NOMO-1 (cell line): Measurements from ENCODE around the gene ANKS4B.
A peak's percentile ranks its signal among the peaks of the same experiment; 100 is the strongest.
"Not testable (repeated sequence)": the region's sequence is repeated elsewhere in the genome, so short reads cannot be mapped to it uniquely, and the experiment has no call there.

Experiments used
- DNase-seq, 2 experiments: peaks; one replicate each; lab custom pipeline; 2025; ENCODE audit not compliant: unreplicated experiment in 2 of 2; lab: John Stamatoyannopoulos, UW

ANKS4B gene

DNA sequence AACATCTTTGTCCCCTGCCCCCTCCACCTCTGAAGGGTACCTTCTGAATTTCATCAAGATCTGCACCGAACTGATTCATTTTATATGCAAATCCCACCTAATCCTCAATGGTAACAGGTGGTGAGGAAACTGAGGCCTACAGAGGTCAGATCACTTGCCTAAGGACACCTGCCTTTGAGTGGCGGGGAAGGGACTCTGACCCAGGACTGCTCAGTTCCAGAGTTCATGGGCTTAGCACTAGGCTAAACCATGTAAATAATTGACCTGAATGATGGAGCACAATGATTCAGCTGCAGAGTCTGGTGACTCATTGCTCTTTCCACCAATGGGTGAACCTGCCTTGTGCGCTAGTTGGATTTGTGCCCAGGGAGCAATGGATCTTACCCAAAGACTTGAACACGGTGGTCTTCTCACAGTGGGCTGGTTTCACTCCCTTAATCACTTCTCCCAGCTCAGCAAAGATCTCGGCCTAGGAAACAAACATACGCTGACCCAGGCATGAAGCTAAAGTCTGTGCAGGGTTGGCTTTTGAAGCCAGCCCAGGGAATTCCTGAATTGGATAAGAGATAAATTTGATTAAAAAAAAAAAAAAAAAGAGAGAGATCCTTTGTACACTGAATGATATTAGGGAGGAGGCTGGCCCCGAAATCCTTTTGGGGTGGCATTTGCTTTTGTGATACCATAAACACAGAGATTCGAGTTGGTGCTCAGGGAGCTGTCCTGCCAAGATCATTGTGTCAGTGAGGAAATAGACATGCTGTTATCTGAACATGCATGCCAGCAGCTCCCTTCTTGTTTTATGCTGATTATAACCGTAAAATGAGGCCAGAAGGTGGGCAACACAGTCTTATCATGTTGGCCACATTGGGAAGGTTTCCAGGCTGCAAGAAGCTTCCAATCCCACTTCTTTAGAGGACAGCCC is 27.6 kb downstream of the ANKS4B start:
- DNase-seq = no peak

DNA sequence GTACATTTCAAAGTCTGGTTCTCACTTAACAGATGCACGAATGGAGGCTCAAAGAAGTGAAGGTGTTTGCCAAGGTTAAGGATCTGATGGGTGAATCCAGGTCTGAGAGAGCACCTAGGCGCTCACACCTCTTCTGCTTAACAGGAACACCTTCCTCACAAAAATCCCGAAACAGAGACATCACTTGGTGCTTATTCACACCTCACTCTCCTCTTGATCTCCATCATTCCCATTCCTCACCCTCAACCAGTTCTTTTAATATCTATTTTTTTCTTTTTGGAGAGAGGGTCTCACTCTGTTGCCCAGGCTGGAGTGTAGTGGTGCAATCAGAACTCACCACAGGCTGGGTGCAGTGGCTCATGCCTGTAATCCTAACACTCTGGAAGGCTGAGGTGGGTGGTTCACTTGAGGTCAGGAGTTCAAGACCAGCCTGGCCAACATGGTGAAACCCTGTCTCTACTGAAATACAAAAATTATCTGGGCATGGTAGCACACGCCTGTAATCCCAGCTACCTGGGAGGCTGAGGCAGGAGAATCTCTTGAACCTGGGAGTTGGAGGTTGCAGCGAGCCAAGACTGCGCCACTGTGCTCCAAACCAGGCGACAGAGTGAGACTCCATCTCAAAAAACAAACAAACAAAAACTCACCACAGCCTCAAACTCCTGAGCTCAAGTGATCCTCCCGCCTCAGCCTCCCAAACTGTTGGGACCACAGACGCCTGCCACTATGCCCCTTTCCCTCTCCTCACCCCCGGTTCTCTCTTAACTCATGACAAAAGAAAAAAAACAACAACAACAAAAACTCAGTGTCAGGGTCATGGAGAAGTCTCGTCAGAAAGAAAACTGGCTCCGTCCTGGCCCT is 29.5 kb downstream of the ANKS4B start:
- no peak for DNase-seq

DNA sequence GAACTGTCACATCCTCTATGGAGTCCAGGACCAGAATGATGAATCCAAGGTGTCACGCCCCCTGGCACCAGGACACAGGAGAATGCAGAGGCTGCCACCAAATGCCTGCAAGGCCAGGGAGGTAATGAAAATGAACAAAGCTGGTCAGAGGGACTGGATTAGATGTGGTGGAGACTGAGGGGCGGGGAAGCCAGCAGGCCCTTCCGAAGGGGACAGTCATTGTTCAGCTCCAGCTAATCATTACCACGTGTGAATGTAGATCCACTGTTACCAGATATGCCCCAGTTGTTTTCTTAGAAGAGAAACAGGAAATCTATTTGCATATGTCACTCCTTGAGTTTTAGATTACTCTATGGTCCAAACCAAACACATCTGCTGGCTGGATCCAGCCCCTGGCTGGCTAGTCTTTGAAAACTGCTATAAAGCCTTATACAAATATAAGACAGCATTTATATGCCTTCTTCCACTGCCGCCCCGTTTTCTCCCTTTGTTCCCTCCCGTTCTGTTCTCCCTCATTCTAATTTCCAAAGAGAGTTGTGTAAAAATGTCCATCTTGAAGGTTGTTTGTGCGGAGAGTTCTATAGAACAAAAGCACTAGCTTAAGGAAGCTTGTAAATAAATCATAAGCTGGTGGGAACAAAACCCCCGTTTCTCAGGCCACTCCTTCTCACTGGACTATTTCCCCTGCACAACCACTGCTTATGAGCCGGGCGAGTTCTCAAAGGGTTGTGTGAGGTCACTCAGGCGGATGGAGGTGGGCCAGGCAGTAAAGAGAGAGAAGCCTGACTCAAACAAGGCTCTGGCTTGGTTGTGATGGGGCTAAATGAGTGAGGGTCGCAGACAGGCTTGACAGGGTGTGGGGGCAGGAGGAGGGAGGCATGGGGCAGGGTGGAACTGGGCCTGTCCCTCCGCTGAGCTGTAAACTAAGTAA is 30.4 kb downstream of the ANKS4B start:
- DNase-seq = no peak

DNA sequence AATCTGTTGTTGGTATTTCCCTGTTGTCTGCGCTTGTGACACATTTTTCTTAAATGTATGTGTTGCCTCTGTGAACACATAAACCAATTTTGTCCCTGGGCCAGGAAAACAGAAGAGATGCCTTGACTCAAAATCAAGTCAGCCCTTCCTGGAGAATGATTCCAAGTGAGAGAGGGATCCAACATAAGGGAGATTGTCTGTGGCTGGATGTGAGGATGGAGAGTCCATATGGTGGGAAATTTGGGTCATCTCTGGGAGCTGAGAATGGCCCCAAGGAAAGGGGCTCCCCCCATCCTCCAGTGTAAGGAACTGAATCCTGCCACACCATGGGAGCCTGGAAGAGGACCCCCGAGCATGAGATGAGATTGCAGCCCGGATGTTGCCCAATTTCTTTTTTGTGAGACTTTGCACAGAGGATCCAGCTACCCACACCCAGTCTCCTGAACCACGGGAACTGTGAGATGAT is 31.1 kb downstream of the ANKS4B start:
- DNase-seq = no peak

GRCh38 chr16:21265104-21265837 is 31.8 kb downstream of the ANKS4B start:
- no peak for DNase-seq

DNA sequence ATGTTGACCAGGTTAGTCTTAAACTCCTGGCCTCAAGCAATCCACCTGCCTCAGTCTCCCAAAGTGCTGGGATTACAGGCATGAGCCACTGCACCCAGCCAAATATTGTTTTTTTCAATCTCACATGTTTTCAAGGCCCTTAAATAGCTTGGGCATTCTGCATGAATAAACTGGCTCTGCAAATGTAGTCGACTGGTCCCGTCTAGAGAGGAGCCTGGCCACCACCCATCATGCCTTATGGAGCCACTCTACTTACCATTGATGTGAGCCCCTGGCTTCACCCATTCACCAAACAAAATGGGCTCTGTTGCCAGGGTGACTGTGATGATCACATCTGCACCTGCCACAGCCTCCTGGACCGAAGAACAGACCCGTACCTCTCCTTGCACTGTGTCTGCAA is 33.8 kb downstream of the ANKS4B start:
- DNase-seq = no peak

DNA sequence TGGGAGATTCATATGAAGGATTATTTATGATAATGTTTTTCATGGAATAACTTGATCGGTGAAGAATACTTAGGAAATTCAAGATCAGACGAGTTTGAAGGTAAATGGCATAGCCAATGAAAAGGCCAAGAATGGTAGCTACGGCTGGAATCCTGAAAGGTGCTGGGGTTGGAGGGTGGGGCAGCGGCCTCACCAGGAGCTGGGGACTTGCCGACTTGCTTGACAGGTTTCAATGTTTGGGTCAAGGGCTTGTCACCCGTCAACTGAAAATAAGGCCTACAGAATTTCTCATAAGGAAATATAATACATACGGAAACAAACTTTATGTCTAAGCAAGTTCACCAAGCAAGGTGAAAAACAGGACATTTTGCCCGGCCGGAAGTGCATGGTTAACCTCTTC is 34.7 kb downstream of the ANKS4B start:
- no peak for DNase-seq

- no peak for DNase-seq
Observed at GRCh38 chr16:21272253-21272652, 38.8 kb downstream of the ANKS4B start.

- not testable (repeated sequence) for DNase-seq
Observed at GRCh38 chr16:21272763-21273162, 39.3 kb downstream of the ANKS4B start.

GRCh38 chr16:21274172-21274726 is 40.8 kb downstream of the ANKS4B start:
- no peak for DNase-seq

DNA sequence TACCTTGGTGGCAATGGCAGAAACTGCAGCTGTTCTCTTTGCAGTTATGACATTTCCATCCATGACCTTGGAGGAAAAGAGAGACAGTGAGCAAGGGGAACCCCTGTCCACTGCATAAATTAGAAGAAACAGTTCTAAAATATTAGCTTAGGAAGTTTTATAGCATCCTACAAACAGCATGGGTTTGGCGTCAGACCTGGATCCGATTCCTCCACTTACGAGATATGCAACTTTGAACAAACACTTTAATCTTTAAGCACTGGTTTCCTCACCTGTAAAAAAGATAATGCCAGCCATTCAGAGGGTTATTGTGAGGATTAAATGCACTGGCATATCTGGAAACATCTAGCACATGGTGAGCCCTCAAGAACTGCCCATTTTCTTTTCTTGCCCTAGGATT is 42.0 kb downstream of the ANKS4B start:
- DNase-seq = no peak

- DNase-seq = no peak
Observed at GRCh38 chr16:21276090-21276489, 42.6 kb downstream of the ANKS4B start.

- no peak for DNase-seq
Observed at GRCh38 chr16:21277045-21277926, 43.8 kb downstream of the ANKS4B start.

- peak; percentile 25 to 30 for DNase-seq
Observed at GRCh38 chr16:21277927-21278706, 44.6 kb downstream of the ANKS4B start, which contains the start of gene CRYM. CRYM (minus strand) TSS chr16:21278290; CDS start chr16:21278251, 39 bp downstream.

GRCh38 chr16:21279501-21279900 is 46.0 kb downstream of the ANKS4B start:
- no peak for DNase-seq

- DNase-seq = no peak
Observed at GRCh38 chr16:21281698-21282389, 48.3 kb downstream of the ANKS4B start.
